ENCODE measurements around the gene DOCK9. TPM values are rescaled to one million over a fixed set of nuclear protein-coding genes. Genes with fewer than 3 reads are reported as not detected.

Gene DOCK9
- total and polyA plus RNA-seq, 5 experiments from 2014 or later, result 6.6 to 211 (median 36.8) TPM

GRCh38 chr13:98848746-98849145 is 129.1 kb downstream of the DOCK9 start:
- Mint-ChIP-seq H3K27me3 (no peaks in the 10 kb centered on the region), H3K9me3 (no peaks in the 10 kb centered on the region), H3K4me1 (peaks cover 0 to 11% (median 3%) of the 10 kb centered on the region in 4 donors), H3K36me3 (peaks cover 24 to 78% (median 27%) of the 10 kb centered on the region in 3 donors), H3K4me3 (no peak overlapping the region), H3K27ac (no peak overlapping the region)
- POLR2A ChIA-PET, result no interaction called here
- ATAC-seq (no peak), DNase-seq (no peak)

- Mint-ChIP-seq H3K36me3 (peaks cover 24 to 78% (median 31%) of the 10 kb centered on the region in 3 donors), H3K4me3 (no peak overlapping the region), H3K9me3 (no peaks in the 10 kb centered on the region), H3K27me3 (no peaks in the 10 kb centered on the region), H3K27ac (peak overlapping the region in 5 of 10 donors; percentile 2 to 56 (median 20)), H3K4me1 (peaks cover 1 to 13% (median 8%) of the 10 kb centered on the region in 4 donors)
- DNase-seq (no peak), ATAC-seq (no peak)
- POLR2A ChIA-PET, result no interaction called here
Measured at GRCh38 chr13:98847780-98848179, 130.1 kb downstream of the DOCK9 start.

- H3K36me3 Mint-ChIP-seq, result peaks cover 24 to 77% (median 32%) of the 10 kb centered on the region in 3 donors
- POLR2A ChIA-PET, result no interaction called here
- ATAC-seq, result no peak
Measured at GRCh38 chr13:98846986-98847385, 130.9 kb downstream of the DOCK9 start.

DNA sequence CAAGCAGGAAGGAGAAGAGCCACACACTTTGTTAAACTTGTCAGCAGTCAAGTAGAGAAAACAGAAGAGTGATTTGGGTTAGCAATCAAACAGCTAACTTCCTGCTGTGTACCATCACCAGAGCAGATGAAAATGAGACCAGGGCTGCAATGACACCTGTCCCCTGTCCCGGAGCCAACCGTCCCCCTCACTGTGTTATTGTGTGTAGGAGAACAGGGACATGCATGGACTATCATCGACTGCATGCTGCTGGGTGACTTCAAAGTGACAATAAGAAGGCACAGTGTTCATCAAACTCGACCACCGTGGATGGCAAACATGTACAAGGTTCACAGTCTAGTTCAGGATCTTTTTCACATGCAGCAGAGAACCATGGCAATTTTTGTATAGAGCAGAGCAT is 131.3 kb downstream of the DOCK9 start:
- H3K27ac Mint-ChIP-seq, result peak overlapping the region in 4 of 10 donors; percentile 9 to 69 (median 50)
- no peak overlapping the region for H3K4me3 Mint-ChIP-seq
- H3K27me3 Mint-ChIP-seq, result no peaks in the 10 kb centered on the region
- DNase-seq, result no peak
- peaks cover 4 to 16% (median 9%) of the 10 kb centered on the region in 4 donors for H3K4me1 Mint-ChIP-seq
- no peak for ATAC-seq
- H3K9me3 Mint-ChIP-seq, result no peaks in the 10 kb centered on the region
- peaks cover 22 to 75% (median 32%) of the 10 kb centered on the region in 3 donors for H3K36me3 Mint-ChIP-seq
- POLR2A ChIA-PET, result no interaction called here

More at GRCh38 chr13:98846986-98847385, 130.9 kb downstream of the DOCK9 start:
- Mint-ChIP-seq H3K27ac (no peak overlapping the region), H3K4me3 (no peak overlapping the region), H3K27me3 (no peaks in the 10 kb centered on the region), H3K4me1 (peaks cover 4 to 16% (median 9%) of the 10 kb centered on the region in 4 donors), H3K9me3 (no peaks in the 10 kb centered on the region)
- DNase-seq, result no peak

DNA sequence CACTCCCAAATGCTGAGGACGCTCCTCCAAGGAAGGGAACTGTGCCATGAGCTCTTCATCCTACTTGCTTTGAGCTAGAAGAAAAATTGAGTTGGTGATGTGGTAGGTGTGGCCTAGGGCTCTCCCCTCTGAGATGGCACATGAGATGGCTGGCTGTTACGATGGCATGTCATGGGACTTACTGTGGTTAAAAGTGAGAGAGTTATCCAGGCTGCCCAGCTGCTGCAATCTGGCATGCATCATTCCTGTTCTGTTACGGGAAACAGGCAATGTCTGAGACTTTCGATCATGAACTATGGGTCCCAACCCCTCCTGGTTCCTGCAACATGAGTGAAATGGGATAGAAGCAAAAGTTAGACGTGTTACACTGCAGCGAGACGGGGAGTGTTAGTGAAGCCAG is 132.1 kb downstream of the DOCK9 start:
- Mint-ChIP-seq H3K4me3 (no peak overlapping the region), H3K36me3 (peaks cover 18 to 75% (median 29%) of the 10 kb centered on the region in 3 donors), H3K27ac (peak overlapping the region in 4 of 10 donors; percentile 30 to 70 (median 63)), H3K4me1 (peaks cover 4 to 16% (median 6%) of the 10 kb centered on the region in 4 donors), H3K27me3 (no peaks in the 10 kb centered on the region), H3K9me3 (no peaks in the 10 kb centered on the region)
- POLR2A ChIA-PET, result no interaction called here
- no peak for ATAC-seq
- DNase-seq, result no peak

- DNase-seq (no peak), ATAC-seq (no peak)
- POLR2A ChIA-PET, result no interaction called here
- Mint-ChIP-seq H3K4me1 (peaks cover 4 to 17% (median 6%) of the 10 kb centered on the region in 4 donors), H3K4me3 (no peak overlapping the region), H3K36me3 (peaks cover 18 to 71% (median 30%) of the 10 kb centered on the region in 3 donors), H3K9me3 (no peaks in the 10 kb centered on the region), H3K27me3 (no peaks in the 10 kb centered on the region), H3K27ac (no peak overlapping the region)
Measured at GRCh38 chr13:98844021-98844420, 133.8 kb downstream of the DOCK9 start.

GRCh38 chr13:98843482-98843877 is 134.4 kb downstream of the DOCK9 start:
- Mint-ChIP-seq H3K9me3 (no peaks in the 10 kb centered on the region), H3K27me3 (no peaks in the 10 kb centered on the region), H3K4me1 (peaks cover 4 to 17% (median 6%) of the 10 kb centered on the region in 4 donors), H3K4me3 (no peak overlapping the region), H3K27ac (peak overlapping the region in 5 of 10 donors; percentile 19 to 58 (median 40)), H3K36me3 (peaks cover 18 to 75% (median 31%) of the 10 kb centered on the region in 3 donors)
- DNase-seq, result no peak
- POLR2A ChIA-PET, result no interaction called here
- ATAC-seq, result no peak

- Mint-ChIP-seq H3K4me3 (no peak overlapping the region), H3K4me1 (peaks cover 4 to 16% (median 6%) of the 10 kb centered on the region in 4 donors), H3K36me3 (peaks cover 13 to 74% (median 34%) of the 10 kb centered on the region in 3 donors), H3K9me3 (no peaks in the 10 kb centered on the region), H3K27me3 (no peaks in the 10 kb centered on the region), H3K27ac (peak overlapping the region in 3 of 10 donors; percentile 19 to 61 (median 58))
- ATAC-seq (peak; percentile 79 to 86), DNase-seq (peak; percentile 35 to 72 (median 46))
- POLR2A ChIA-PET, result no interaction called here
Measured at GRCh38 chr13:98842858-98843481, 134.9 kb downstream of the DOCK9 start.

- Mint-ChIP-seq H3K4me3 (no peak overlapping the region), H3K4me1 (peaks cover 4 to 14% (median 5%) of the 10 kb centered on the region in 4 donors), H3K27ac (no peak overlapping the region), H3K27me3 (no peaks in the 10 kb centered on the region), H3K9me3 (no peaks in the 10 kb centered on the region), H3K36me3 (peaks cover 8 to 74% (median 31%) of the 10 kb centered on the region in 3 donors)
- DNase-seq (no peak), ATAC-seq (no peak)
- POLR2A ChIA-PET, result no interaction called here
Measured at GRCh38 chr13:98842070-98842469, 135.8 kb downstream of the DOCK9 start.

- Mint-ChIP-seq H3K36me3 (peaks cover 4 to 73% (median 24%) of the 10 kb centered on the region in 3 donors), H3K4me1 (peaks cover 1 to 11% (median 5%) of the 10 kb centered on the region in 4 donors), H3K27ac (peak overlapping the region in 1 of 10 donors; percentile 58), H3K9me3 (no peaks in the 10 kb centered on the region), H3K4me3 (no peak overlapping the region), H3K27me3 (no peaks in the 10 kb centered on the region)
- POLR2A ChIA-PET, result interaction anchor here (0.7 kb wide), 1 partner anchor 10 kb away, joined by 4 read pairs; no protein-coding TSS in a partner anchor
- ATAC-seq (peak; percentile 74 to 90), DNase-seq (peak in 8 of 10 donors; percentile 4 to 34 (median 16))
Measured at GRCh38 chr13:98839856-98840769, 137.8 kb downstream of the DOCK9 start.

DNA sequence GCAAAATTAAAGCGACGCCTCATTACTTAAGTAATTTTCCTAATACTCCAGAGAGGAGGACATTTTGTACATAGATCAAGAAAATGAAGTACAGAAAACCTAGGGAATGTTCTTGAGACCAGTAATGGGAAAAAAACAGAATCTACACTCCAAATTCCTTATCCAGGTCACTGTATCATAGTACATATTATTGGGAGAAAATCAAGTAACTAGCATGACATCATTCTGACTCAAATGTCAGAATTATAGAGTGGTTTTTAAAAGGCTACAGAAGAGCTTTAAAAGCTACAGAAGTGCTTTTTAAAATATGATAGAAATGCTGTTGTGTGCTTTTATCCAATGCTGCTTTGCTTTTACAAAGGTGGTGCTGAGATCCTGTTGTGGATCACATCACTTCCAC is 139.1 kb downstream of the DOCK9 start:
- Mint-ChIP-seq H3K36me3 (peaks cover 0 to 76% (median 27%) of the 10 kb centered on the region in 3 donors), H3K4me3 (no peak overlapping the region), H3K27ac (no peak overlapping the region), H3K4me1 (peaks cover 1 to 11% (median 5%) of the 10 kb centered on the region in 4 donors), H3K27me3 (no peaks in the 10 kb centered on the region), H3K9me3 (no peaks in the 10 kb centered on the region)
- no peak for ATAC-seq
- POLR2A ChIA-PET, result no interaction called here
- DNase-seq, result no peak

DNA sequence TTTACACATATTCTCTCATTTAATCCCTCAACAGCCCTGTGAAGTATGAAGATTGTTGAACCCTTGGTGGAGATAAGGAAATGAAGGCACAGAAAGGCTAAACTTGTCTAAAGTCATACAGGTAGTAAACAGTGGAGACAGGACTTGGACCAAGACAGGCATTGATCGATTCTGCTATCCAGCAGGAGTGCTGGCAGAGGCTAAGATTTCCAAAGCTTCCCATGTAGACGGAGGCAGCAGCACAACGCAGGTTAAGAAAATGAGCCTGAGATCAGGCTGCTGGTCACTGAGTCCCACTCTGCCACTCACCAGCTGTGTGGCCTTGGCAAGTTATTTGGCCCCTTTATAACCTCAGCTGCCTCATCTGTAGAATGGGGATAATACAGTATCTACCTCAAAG is 140.0 kb downstream of the DOCK9 start:
- POLR2A ChIA-PET, result no interaction called here
- H3K27me3 Mint-ChIP-seq, result no peaks in the 10 kb centered on the region
- no peak for DNase-seq
- H3K36me3 Mint-ChIP-seq, result peaks cover 0 to 76% (median 26%) of the 10 kb centered on the region in 3 donors
- no peak overlapping the region for H3K4me3 Mint-ChIP-seq
- no peak for ATAC-seq
- H3K4me1 Mint-ChIP-seq, result peaks cover 1 to 6% (median 3%) of the 10 kb centered on the region in 4 donors
- H3K9me3 Mint-ChIP-seq, result no peaks in the 10 kb centered on the region
- H3K27ac Mint-ChIP-seq, result no peak overlapping the region

GRCh38 chr13:98835156-98835555 is 142.7 kb downstream of the DOCK9 start:
- H3K27ac Mint-ChIP-seq, result peak overlapping the region in 1 of 10 donors; percentile 8
- POLR2A ChIA-PET, result no interaction called here
- no peaks in the 10 kb centered on the region for H3K9me3 Mint-ChIP-seq
- no peaks in the 10 kb centered on the region for H3K27me3 Mint-ChIP-seq
- peaks cover 8 to 89% (median 49%) of the 10 kb centered on the region in 3 donors for H3K36me3 Mint-ChIP-seq
- H3K4me1 Mint-ChIP-seq, result peaks cover 0 to 2% (median under 1%) of the 10 kb centered on the region in 4 donors
- H3K4me3 Mint-ChIP-seq, result no peak overlapping the region
- DNase-seq (no peak), ATAC-seq (no peak)
